ENCODE results near the gene PPP6R3. TPM values are rescaled to one million over a fixed set of nuclear protein-coding genes. Genes with fewer than 3 reads are reported as not detected.

Gene PPP6R3
- polyA plus RNA-seq, 1 donor (not counting 4 experiments of a cell fraction or from before 2014, with no cell fraction given): 50.2 TPM

GRCh38 chr11:68442433-68442832 is 18.1 kb upstream of the PPP6R3 start:
- Histone ChIP-seq H3K79me2 (ENCODE audit: control insufficient read depth, insufficient read depth, low read length) (no peaks in the 10 kb centered on the region), H3K4me2 (ENCODE audit: control insufficient read depth, extremely low read depth, insufficient read depth, low read depth, low read length) (no peak overlapping the region), H3K36me3 (ENCODE audit: control insufficient read depth in 2 of 2, extremely low read depth in 1 of 2, insufficient read depth in 2 of 2, low read length in 2 of 2) (peaks cover 10 to 26% of the 10 kb centered on the region in 2 experiments), H3K4me1 (ENCODE audit: control insufficient read depth, extremely low read depth, insufficient read depth, low read length) (peaks cover 1% of the 10 kb centered on the region), H3K27me3 (ENCODE audit: control insufficient read depth, extremely low read depth, insufficient read depth, low read length) (no peaks in the 10 kb centered on the region), H3K9me3 (ENCODE audit: control insufficient read depth, low read depth, low read length) (no peaks in the 10 kb centered on the region), H3K9me1 (ENCODE audit: control insufficient read depth, extremely low read depth, insufficient read depth, low read length) (no peaks in the 10 kb centered on the region), H3K27ac (ENCODE audit: control insufficient read depth, insufficient read depth, low read length) (no peak overlapping the region), H3K9ac (ENCODE audit: control insufficient read depth, extremely low read depth, insufficient read depth, low read length) (no peak overlapping the region), H4K20me1 (ENCODE audit: control insufficient read depth, extremely low read depth, insufficient read depth, low read length) (no peaks in the 10 kb centered on the region), H3K4me3 (ENCODE audit: control insufficient read depth in 2 of 3, extremely low read depth in 1 of 3, insufficient read depth in 2 of 3, low read depth in 1 of 3, low read length in 3 of 3) (no peak overlapping the region), H2AFZ (ENCODE audit: control insufficient read depth, low read length) (no peak overlapping the region)
- no peak for FAIRE-seq
- TF ChIP-seq, protein P1, sequence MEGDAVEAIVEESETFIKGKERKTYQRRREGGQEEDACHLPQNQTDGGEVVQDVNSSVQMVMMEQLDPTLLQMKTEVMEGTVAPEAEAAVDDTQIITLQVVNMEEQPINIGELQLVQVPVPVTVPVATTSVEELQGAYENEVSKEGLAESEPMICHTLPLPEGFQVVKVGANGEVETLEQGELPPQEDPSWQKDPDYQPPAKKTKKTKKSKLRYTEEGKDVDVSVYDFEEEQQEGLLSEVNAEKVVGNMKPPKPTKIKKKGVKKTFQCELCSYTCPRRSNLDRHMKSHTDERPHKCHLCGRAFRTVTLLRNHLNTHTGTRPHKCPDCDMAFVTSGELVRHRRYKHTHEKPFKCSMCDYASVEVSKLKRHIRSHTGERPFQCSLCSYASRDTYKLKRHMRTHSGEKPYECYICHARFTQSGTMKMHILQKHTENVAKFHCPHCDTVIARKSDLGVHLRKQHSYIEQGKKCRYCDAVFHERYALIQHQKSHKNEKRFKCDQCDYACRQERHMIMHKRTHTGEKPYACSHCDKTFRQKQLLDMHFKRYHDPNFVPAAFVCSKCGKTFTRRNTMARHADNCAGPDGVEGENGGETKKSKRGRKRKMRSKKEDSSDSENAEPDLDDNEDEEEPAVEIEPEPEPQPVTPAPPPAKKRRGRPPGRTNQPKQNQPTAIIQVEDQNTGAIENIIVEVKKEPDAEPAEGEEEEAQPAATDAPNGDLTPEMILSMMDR (optimal IDR thresholded peaks at IDR 0.05 in 1 of 3, IDR thresholded peaks at IDR 0.05 in 1 of 3, conservative IDR thresholded peaks at IDR 0.05 in 1 of 3; ENCODE audit: extremely low read depth in 1 of 3, insufficient read depth in 2 of 3, low read length in 3 of 3): no peak
- no peak for TF ChIP-seq EZH2 (IDR thresholded peaks at IDR 0.05; ENCODE audit: low read length)
- no peak for DNase-seq (ENCODE audit: low read depth, low spot score)
- dilution Hi-C loops (cut with MboI; ENCODE audit: extremely low pct_ligation_motif_present, low sequenced_read_pairs): no loop called here

DNA sequence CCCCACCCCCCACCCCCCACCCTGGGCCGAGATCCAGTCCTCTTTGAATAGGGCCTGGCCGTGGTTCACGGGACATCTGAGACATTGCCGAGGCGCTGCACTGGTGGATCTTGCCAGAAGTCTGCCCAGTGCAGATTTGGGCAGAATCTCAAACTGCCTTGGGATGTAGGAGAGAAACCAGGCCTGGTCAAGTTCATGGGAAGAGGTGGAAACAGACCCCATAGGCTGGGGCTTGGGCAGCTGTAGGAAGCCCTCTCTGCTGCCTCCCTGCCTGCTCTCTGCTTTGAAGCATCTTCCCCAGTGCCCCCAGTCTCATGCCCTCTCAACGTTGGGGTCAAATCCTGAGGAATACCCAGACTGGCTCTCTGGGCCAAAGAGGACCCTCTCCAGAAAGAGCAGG is 16.0 kb upstream of the PPP6R3 start:
- Histone ChIP-seq H3K79me2 (ENCODE audit: control insufficient read depth, insufficient read depth, low read length) (no peaks in the 10 kb centered on the region), H3K9me3 (ENCODE audit: control insufficient read depth, low read depth, low read length) (no peaks in the 10 kb centered on the region), H3K27ac (ENCODE audit: control insufficient read depth, insufficient read depth, low read length) (no peak overlapping the region), H4K20me1 (ENCODE audit: control insufficient read depth, extremely low read depth, insufficient read depth, low read length) (no peaks in the 10 kb centered on the region), H3K27me3 (ENCODE audit: control insufficient read depth, extremely low read depth, insufficient read depth, low read length) (no peaks in the 10 kb centered on the region), H3K9me1 (ENCODE audit: control insufficient read depth, extremely low read depth, insufficient read depth, low read length) (no peaks in the 10 kb centered on the region), H3K9ac (ENCODE audit: control insufficient read depth, extremely low read depth, insufficient read depth, low read length) (no peak overlapping the region), H3K4me1 (ENCODE audit: control insufficient read depth, extremely low read depth, insufficient read depth, low read length) (no peaks in the 10 kb centered on the region), H3K4me3 (ENCODE audit: control insufficient read depth in 2 of 3, extremely low read depth in 1 of 3, insufficient read depth in 2 of 3, low read depth in 1 of 3, low read length in 3 of 3) (no peak overlapping the region), H3K36me3 (ENCODE audit: control insufficient read depth in 2 of 2, extremely low read depth in 1 of 2, insufficient read depth in 2 of 2, low read length in 2 of 2) (peaks cover 7 to 24% of the 10 kb centered on the region in 2 experiments), H3K4me2 (ENCODE audit: control insufficient read depth, extremely low read depth, insufficient read depth, low read depth, low read length) (no peak overlapping the region), H2AFZ (ENCODE audit: control insufficient read depth, low read length) (no peak overlapping the region)
- FAIRE-seq (no peak), DNase-seq (ENCODE audit: low read depth, low spot score) (no peak)
- dilution Hi-C loops (cut with MboI; ENCODE audit: extremely low pct_ligation_motif_present, low sequenced_read_pairs): no loop called here
- TF ChIP-seq EZH2 (IDR thresholded peaks at IDR 0.05; ENCODE audit: low read length): no peak
- TF ChIP-seq, protein P1 (optimal IDR thresholded peaks at IDR 0.05 in 1 of 3, IDR thresholded peaks at IDR 0.05 in 1 of 3, conservative IDR thresholded peaks at IDR 0.05 in 1 of 3; ENCODE audit: extremely low read depth in 1 of 3, insufficient read depth in 2 of 3, low read length in 3 of 3): no peak
